Breast epithelium (tissue), 3 donors: Measurements from ENCODE around the gene CNPPD1.

ENCODE experiments used
- CTCF ChIP-seq, 3 donors: fragments of 450-650 bp; IDR thresholded peaks; one replicate each; pipeline ENCODE4 v1.5.1; 2016 to 2017; ENCODE audit warnings: antibody characterized with exemption in 3 of 3, mild to moderate bottlenecking in 3 of 3, moderate library complexity in 3 of 3
- POLR2A ChIP-seq: fragments of 450-650 bp; IDR thresholded peaks from one replicate; pipeline ENCODE4 v1.6.1; 2016; ENCODE audit warnings: antibody characterized with exemption, mild to moderate bottlenecking, moderate library complexity
- POLR2AphosphoS5 ChIP-seq, 3 donors: sonication (generic); formaldehyde crosslinking; IDR thresholded peaks; one replicate each; pipeline ENCODE4 v1.6.1; 2017; ENCODE audit warnings: antibody characterized with exemption in 3 of 3

- TF ChIP-seq CTCF (IDR thresholded peaks at IDR 0.05) = no peak
- TF ChIP-seq POLR2A = no peak
- no peak for TF ChIP-seq POLR2AphosphoS5 (IDR thresholded peaks at IDR 0.05)
Observed at GRCh38 chr2:219223831-219224610, 47.3 kb upstream of the CNPPD1 start.
